ENCODE results near the gene DNASE1L1.

The DNASE1L1 gene

GRCh38 chrX:154396973-154397887, 11.8 kb downstream of the DNASE1L1 start (continued):
- TF ChIP-seq SP2 (tag by site-specific recombination; IDR thresholded peaks at IDR 0.05) (peak; percentile 75), SCRT2 (tag by site-specific recombination; IDR thresholded peaks at IDR 0.05) (no peak), ZSCAN18 (tag by site-specific recombination; IDR thresholded peaks at IDR 0.05) (no peak), ZNF121 (tag by site-specific recombination; IDR thresholded peaks at IDR 0.05) (no peak), CTCF (tag by site-specific recombination; IDR thresholded peaks at IDR 0.05) (no peak), SP7 (tag by site-specific recombination; IDR thresholded peaks at IDR 0.05) (no peak), ZNF221 (tag by site-specific recombination; IDR thresholded peaks at IDR 0.05; ENCODE audit: borderline replicate concordance) (no peak), ZNF624 (tag by site-specific recombination; IDR thresholded peaks at IDR 0.05) (no peak), ZNF792 (tag by site-specific recombination; IDR thresholded peaks at IDR 0.05) (no peak), KLF1 (tag by site-specific recombination; IDR thresholded peaks at IDR 0.05) (peak; percentile 84), ZNF521 (tag by site-specific recombination; IDR thresholded peaks at IDR 0.05) (no peak), PATZ1 (tag by site-specific recombination; IDR thresholded peaks at IDR 0.05) (peak; percentile 59; the same call in 1 of the 2 replicates), ZNF629 (tag by site-specific recombination; IDR thresholded peaks at IDR 0.05) (no peak), ZNF202 (tag by site-specific recombination; IDR thresholded peaks at IDR 0.05; ENCODE audit: borderline replicate concordance) (no peak), ZNF692 (tag by site-specific recombination; IDR thresholded peaks at IDR 0.05) (no peak), ZNF707 (tag by site-specific recombination; IDR thresholded peaks at IDR 0.05) (no peak), ELK4 (IDR thresholded peaks at IDR 0.05; ENCODE audit: borderline replicate concordance, low read depth, low read length) (no peak), ZNF501 (tag by site-specific recombination; IDR thresholded peaks at IDR 0.05) (peak; percentile 71), KLF7 (tag by site-specific recombination; IDR thresholded peaks at IDR 0.05; ENCODE audit: borderline replicate concordance) (0 out of 2 replicates have a peak, but pooled peaks have one; percentile 15), ZBTB11 (tag by site-specific recombination; conservative IDR thresholded peaks at IDR 0.05; ENCODE audit: low read depth) (peak; percentile 56; the same call in 1 of the 2 replicates), KLF16 (tag by site-specific recombination; IDR thresholded peaks at IDR 0.05) (peak; percentile 59), GLIS1 (tag by site-specific recombination; IDR thresholded peaks at IDR 0.05) (peak; percentile 13; the same call in 1 of the 2 replicates), ZBTB49 (tag by site-specific recombination; IDR thresholded peaks at IDR 0.05; ENCODE audit: low read depth) (no peak)

Measured in HEK293 (cell line).